PC-9 (cell line): Measurements from ENCODE around the gene MACROD2. TPM values are rescaled to one million over a fixed set of nuclear protein-coding genes. Genes with fewer than 3 reads are reported as not detected.

Experiments used
- BruUV-seq: library from RNA; stranded (reverse); fragments of 400-500 nt; replicated peaks from 2 replicates; lab custom pipeline; 2021; lab: Mats Ljungman, UMichigan
- CTCF ChIA-PET: fragments of 300-600 bp; sonication (Branson Sonifier 250); formaldehyde crosslinking; loops from one replicate; lab custom pipeline; 2022; ENCODE audit warnings: antibody characterized with exemption; lab: Charles Lee
- POLR2A ChIA-PET: fragments of 300-600 bp; sonication (Branson Sonifier 250); formaldehyde crosslinking; loops from one replicate; lab custom pipeline; 2022; ENCODE audit warnings: antibody characterized with exemption; ENCODE audit not compliant: unreplicated experiment; lab: Charles Lee
- DNase-seq, 2 experiments: peaks; one replicate each; pipeline versions ENCODE4 v3.0.0 to v3.0.0-alpha.2; 2015 to 2022; ENCODE audit warnings: mixed read lengths in 1 of 2
- H2AFZ ChIP-seq: fragments of 200-600 bp; sonication (generic); 2 replicates; pipeline ENCODE4 v1.8.1; 2017; ENCODE audit warnings: antibody characterized with exemption
- H3F3A ChIP-seq: fragments of 200-600 bp; sonication (generic); 2 replicates; pipeline ENCODE4 v1.8.1; 2017; ENCODE audit warnings: antibody characterized with exemption, mild to moderate bottlenecking, low read depth; ENCODE audit not compliant: insufficient read depth
- H3K27ac ChIP-seq: fragments of 200-600 bp; sonication (generic); 2 replicates; pipeline ENCODE4 v1.6.1; 2016; ENCODE audit warnings: mixed run types
- H3K27me3 ChIP-seq: fragments of 200-600 bp; sonication (generic); 2 replicates; pipeline ENCODE4 v1.6.1; 2016; ENCODE audit warnings: low read depth, mixed run types; ENCODE audit not compliant: insufficient read depth
- H3K36me3 ChIP-seq: fragments of 200-600 bp; sonication (generic); 2 replicates; pipeline ENCODE4 v1.6.1; 2016; ENCODE audit warnings: low read depth, mixed run types
- H3K4me1 ChIP-seq: fragments of 200-600 bp; sonication (generic); replicated peaks from 2 replicates; pipeline ENCODE4 v1.6.1; 2016; ENCODE audit warnings: mixed run types; ENCODE audit not compliant: insufficient read depth
- H3K4me2 ChIP-seq: fragments of 200-600 bp; sonication (generic); 2 replicates; pipeline ENCODE4 v1.6.1; 2017; ENCODE audit warnings: mixed run types
- H3K4me3 ChIP-seq: fragments of 200-600 bp; sonication (generic); 2 replicates; pipeline ENCODE4 v1.6.1; 2016; ENCODE audit warnings: mixed run types
- H3K79me2 ChIP-seq: fragments of 200-600 bp; sonication (generic); 2 replicates; pipeline ENCODE4 v1.6.1; 2017; ENCODE audit warnings: low read depth, mixed run types
- H3K9me2 ChIP-seq: fragments of 200-600 bp; sonication (generic); 2 replicates; pipeline ENCODE4 v1.8.1; 2017; ENCODE audit warnings: mild to moderate bottlenecking; ENCODE audit not compliant: insufficient read depth
- H3K9me3 ChIP-seq: fragments of 200-600 bp; sonication (generic); 2 replicates; pipeline ENCODE4 v1.8.1; 2016; ENCODE audit warnings: low read depth; ENCODE audit not compliant: insufficient read depth
- H4K20me1 ChIP-seq: fragments of 200-600 bp; sonication (generic); 2 replicates; pipeline ENCODE4 v1.8.1; 2017; ENCODE audit not compliant: insufficient read depth
- CTCF ChIP-seq: fragments of 200-600 bp; sonication (generic); conservative IDR thresholded peaks from 2 replicates; pipeline ENCODE4 v1.6.1; 2017; ENCODE audit warnings: mixed run types, antibody characterized with exemption, mild to moderate bottlenecking, moderate library complexity
- EZH2 ChIP-seq: fragments of 200-600 bp; sonication (generic); IDR thresholded peaks from 2 replicates; pipeline ENCODE4 v1.8.0; 2017; ENCODE audit warnings: antibody characterized with exemption, low read depth
- intact Hi-C: fragments of 100-400 bp; cut with micrococcal nuclease; formaldehyde crosslinking; loops from one replicate; pipeline ENCODE4 v1.10.0; 2022; ENCODE audit not compliant: unreplicated experiment
- total RNA-seq: library from RNA; stranded (reverse); gene quantifications from 2 replicates; pipeline ENCODE4 v1.2.3, GENCODE V29; 2021

MACROD2 gene
- total RNA-seq, 1 experiment from 2014 or later: 11.4 TPM

DNA sequence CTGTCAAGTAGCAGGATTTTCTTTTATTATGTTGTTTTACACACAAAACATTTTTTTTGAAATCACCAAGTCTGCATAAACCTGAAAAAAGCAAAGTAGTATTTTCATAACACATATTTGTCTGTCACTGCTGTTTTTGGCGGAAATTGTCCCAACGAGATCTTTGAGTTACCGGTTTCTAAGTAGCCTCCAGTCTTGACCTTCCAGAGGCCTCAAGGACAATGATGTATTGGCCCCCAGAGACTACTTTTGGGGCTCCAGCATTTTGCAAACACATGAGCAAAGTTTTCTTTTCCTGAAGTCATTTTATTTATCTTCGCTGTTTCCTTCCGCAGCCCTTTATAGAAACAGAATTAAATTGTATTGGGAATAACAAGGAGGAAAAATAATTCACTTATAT lies 1715.3 kb downstream of the MACROD2 start:
- H3K27me3 ChIP-seq: no peaks in the 10 kb centered on the region
- no peaks in the 10 kb centered on the region for H3F3A ChIP-seq
- TF ChIP-seq CTCF: no peak
- no peak for TF ChIP-seq EZH2
- H3K27ac ChIP-seq: no peak overlapping the region
- H4K20me1 ChIP-seq: no peaks in the 10 kb centered on the region
- H3K4me3 ChIP-seq: no peak overlapping the region
- no peaks in the 10 kb centered on the region for H3K9me3 ChIP-seq
- CTCF ChIA-PET: no interaction called here
- no peaks in the 10 kb centered on the region for H3K79me2 ChIP-seq
- no peak for DNase-seq
- no peak overlapping the region for H2AFZ ChIP-seq
- H3K4me1 ChIP-seq: no peaks in the 10 kb centered on the region
- H3K4me2 ChIP-seq: no peak overlapping the region
- H3K36me3 ChIP-seq: no peaks in the 10 kb centered on the region
- H3K9me2 ChIP-seq: no peaks in the 10 kb centered on the region
- intact Hi-C loops: no loop called here
- POLR2A ChIA-PET: no interaction called here
- BruUV-seq: no TSS peak

GRCh38 chr20:15711177-15711576 lies 1715.9 kb downstream of the MACROD2 start:
- ChIA-PET POLR2A (no interaction called here), CTCF (no interaction called here)
- Histone ChIP-seq H3K27ac (no peak overlapping the region), H3K9me2 (no peaks in the 10 kb centered on the region), H3K4me3 (no peak overlapping the region), H3K4me2 (no peak overlapping the region), H3K79me2 (no peaks in the 10 kb centered on the region), H3K36me3 (no peaks in the 10 kb centered on the region), H2AFZ (no peak overlapping the region), H3F3A (no peaks in the 10 kb centered on the region), H3K27me3 (no peaks in the 10 kb centered on the region), H4K20me1 (no peaks in the 10 kb centered on the region), H3K9me3 (no peaks in the 10 kb centered on the region), H3K4me1 (no peaks in the 10 kb centered on the region)
- intact Hi-C loops: no loop called here
- no peak for DNase-seq
- no TSS peak for BruUV-seq
- TF ChIP-seq EZH2 (no peak), CTCF (no peak)

DNA sequence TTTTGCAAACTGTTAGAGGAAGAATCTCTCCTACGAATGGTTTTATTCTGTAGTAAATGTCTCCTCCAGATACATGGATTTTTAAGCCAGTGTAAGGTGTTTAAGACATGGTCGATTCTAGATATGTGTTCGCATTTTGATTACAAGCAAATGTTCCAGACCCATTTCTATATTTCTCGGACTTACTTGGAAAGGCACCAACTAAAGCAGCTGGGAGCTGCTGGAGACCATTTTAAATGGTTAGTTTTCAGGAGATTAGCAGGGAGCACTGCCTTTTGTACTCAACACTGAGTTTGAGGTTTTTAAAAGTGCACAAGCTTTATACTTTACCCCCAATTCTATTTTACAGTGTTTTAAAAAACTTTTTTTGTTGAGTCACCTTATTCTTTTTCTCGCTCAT lies 1720.9 kb downstream of the MACROD2 start:
- TF ChIP-seq EZH2: no peak
- TF ChIP-seq CTCF: no peak
- no peaks in the 10 kb centered on the region for H3K9me2 ChIP-seq
- H3K27me3 ChIP-seq: no peaks in the 10 kb centered on the region
- no peaks in the 10 kb centered on the region for H3K4me1 ChIP-seq
- H3K9me3 ChIP-seq: no peaks in the 10 kb centered on the region
- ChIA-PET CTCF (no interaction called here), POLR2A (no interaction called here)
- no TSS peak for BruUV-seq
- no peak for DNase-seq
- no peaks in the 10 kb centered on the region for H4K20me1 ChIP-seq
- H3K4me3 ChIP-seq: no peak overlapping the region
- no peaks in the 10 kb centered on the region for H3K79me2 ChIP-seq
- no peak overlapping the region for H2AFZ ChIP-seq
- H3F3A ChIP-seq: no peaks in the 10 kb centered on the region
- no peak overlapping the region for H3K4me2 ChIP-seq
- H3K36me3 ChIP-seq: no peaks in the 10 kb centered on the region
- intact Hi-C loops: no loop called here
- no peak overlapping the region for H3K27ac ChIP-seq
